GM12878 (cell line): Measurements from ENCODE around the gene HBD. TPM values are rescaled to one million over a fixed set of nuclear protein-coding genes. Genes with fewer than 3 reads are reported as not detected.

Source experiments
- ATAC-seq: fragments of 200-7000 bp; cut with Tn5 transposase; 3 replicates; pipeline ENCODE4 v1.9.1; 2020; ENCODE audit warnings: mild to moderate bottlenecking, moderate library complexity
- BruUV-seq: library from RNA; stranded (reverse); fragments of 400-500 nt; replicated peaks from 2 replicates; lab custom pipeline; 2021; lab: Mats Ljungman, UMichigan
- CTCF ChIA-PET: fragments of 300-600 bp; sonication (Branson Sonifier 250); formaldehyde crosslinking; extraction: SDS; loops from one replicate; lab custom pipeline; 2021; ENCODE audit warnings: inconsistent platforms; lab: Yijun Ruan, JAX
- POLR2A ChIA-PET: fragments of 350-600 bp; formaldehyde crosslinking; extraction: SDS; loops from one replicate; lab custom pipeline; 2021; ENCODE audit warnings: inconsistent platforms; lab: Charles Lee
- RAD21 ChIA-PET: fragments of 300-600 bp; sonication (Branson Sonifier 250); formaldehyde crosslinking; loops from one replicate; lab custom pipeline; 2023; ENCODE audit warnings: antibody characterized with exemption; ENCODE audit not compliant: unreplicated experiment; lab: Charles Lee
- SMC1A ChIA-PET: fragments of 300-600 bp; sonication (Branson Sonifier 250); formaldehyde crosslinking; loops from one replicate; lab custom pipeline; 2023; ENCODE audit not compliant: unreplicated experiment, uncharacterized antibody; lab: Charles Lee
- DNase-seq: peaks from one replicate; pipeline ENCODE4 v3.0.0-alpha.2; 2011; ENCODE audit warnings: low read depth, low spot score
- FAIRE-seq: peaks from 3 replicates; lab custom pipeline; 2011; peaks lifted over from hg19 to GRCh38; lab: Jason Lieb, UNC
- H2AFZ ChIP-seq: 2 replicates; pipeline ENCODE4 v1.6.0; 2011; ENCODE audit warnings: low read depth, low read length, control low read depth; ENCODE audit not compliant: control insufficient read depth
- H3K27ac ChIP-seq: 2 replicates; pipeline ENCODE4 v1.5.1; 2011; ENCODE audit warnings: control low read depth; ENCODE audit not compliant: control insufficient read depth, insufficient read depth
- H3K27me3 ChIP-seq, 2 experiments: replicated peaks in 1 of 2; 2 replicates each; pipeline versions ENCODE4 v1.6.0 to v1.6.1; 2011; ENCODE audit warnings: low read length in 1 of 2; ENCODE audit not compliant: control insufficient read depth in 2 of 2, insufficient read depth in 2 of 2
- H3K36me3 ChIP-seq, 2 experiments: 2 replicates each; pipeline ENCODE4 v1.5.1; 2011; ENCODE audit warnings: low read length in 1 of 2; ENCODE audit not compliant: control insufficient read depth in 2 of 2, insufficient read depth in 2 of 2
- H3K4me1 ChIP-seq: 2 replicates; pipeline ENCODE4 v1.6.1; 2011; ENCODE audit warnings: mild to moderate bottlenecking, low read length, moderate library complexity, mixed read lengths; ENCODE audit not compliant: control insufficient read depth, insufficient read depth
- H3K4me2 ChIP-seq: 2 replicates; pipeline ENCODE4 v1.6.0; 2011; ENCODE audit warnings: control low read depth; ENCODE audit not compliant: control insufficient read depth, insufficient read depth
- H3K4me3 ChIP-seq: fragments of 200-600 bp; sonication (generic); 2 replicates; pipeline ENCODE4 v1.5.1; 2016
- H3K79me2 ChIP-seq: 2 replicates; pipeline ENCODE4 v1.6.0; 2011; ENCODE audit warnings: low read length; ENCODE audit not compliant: control insufficient read depth, insufficient read depth
- H3K9ac ChIP-seq: 2 replicates; pipeline ENCODE4 v1.8.0; 2011; ENCODE audit warnings: low read length, control low read depth, mixed read lengths; ENCODE audit not compliant: control insufficient read depth, insufficient read depth
- H3K9me3 ChIP-seq: replicated peaks from 3 replicates; pipeline ENCODE4 v1.5.1; 2011; ENCODE audit warnings: mild to moderate bottlenecking, low read length; ENCODE audit not compliant: control insufficient read depth, insufficient read depth
- H4K20me1 ChIP-seq: 2 replicates; pipeline ENCODE4 v1.6.0; 2011; ENCODE audit not compliant: control insufficient read depth, insufficient read depth
- ATF7 ChIP-seq: fragments of 450-650 bp; IDR thresholded peaks from 2 replicates; pipeline ENCODE4 v1.6.1; 2016; ENCODE audit warnings: low read depth, mild to moderate bottlenecking
- KDM1A ChIP-seq: fragments of 200-600 bp; sonication (generic); IDR thresholded peaks from 2 replicates; pipeline ENCODE4 v1.6.1; 2016; ENCODE audit warnings: borderline replicate concordance
- MYC ChIP-seq: IDR thresholded peaks from 2 replicates; pipeline ENCODE4 v1.6.1; 2011; ENCODE audit warnings: mild to moderate bottlenecking, low read length, moderate library complexity, inconsistent platforms; ENCODE audit not compliant: insufficient read depth, insufficient replicate concordance, insufficient read length, severe bottlenecking
- SIX5 ChIP-seq: IDR thresholded peaks from 2 replicates; pipeline ENCODE4 v1.6.1; 2011; ENCODE audit warnings: mild to moderate bottlenecking, low read depth, low read length, moderate library complexity; ENCODE audit not compliant: severe bottlenecking
- WGBS: methylation state at CpG from one replicate; pipeline ENCODE4 v1.1.6; 2016; ENCODE audit warnings: low lambda C conversion rate; ENCODE audit not compliant: insufficient replicate concordance, insufficient coverage; ENCODE audit errors: missing lambda C conversion rate; 5-methylcytosine and 5-hydroxymethylcytosine counted together
- in situ Hi-C: fragments of 300-500 bp; cut with MboI; formaldehyde crosslinking; loops from 9 replicates; pipeline ENCODE4 v1.14.3; 2018; ENCODE audit warnings: mixed read lengths
- intact Hi-C: fragments of 100-400 bp; cut with micrococcal nuclease; formaldehyde crosslinking; loops from one replicate; pipeline ENCODE4 v1.14.2; 2022; ENCODE audit not compliant: unreplicated experiment
- polyA plus RNA-seq, 11 experiments: library from polyadenylated mRNA; depleted of rRNA in 4 of 11; unstranded in 6 of 11; stranded (reverse) in 5 of 11; fragments of >200 nt; fragmentation: Nextera tagmentation in 4 of 11; fragmentation: Illumina TruSeq in 1 of 11; extraction: Ambion mirVana in 4 of 11; extraction: Trizol in 1 of 11; gene quantifications; 1 replicate in 1 of 11; 2 replicates in 10 of 11; pipeline versions ENCODE4 v1.2.1 to v1.2.3, GENCODE V29; 2011 to 2016; ENCODE audit warnings: inconsistent platforms in 2 of 11, missing spikeins in 2 of 11, low read depth in 1 of 11
- total RNA-seq, 4 experiments: library from RNA; depleted of rRNA in 3 of 4; stranded (reverse); fragments of >200 nt in 3 of 4; fragmentation: Illumina TruSeq in 1 of 4; extraction: Trizol in 1 of 4; gene quantifications; 2 replicates each; pipeline versions ENCODE4 v1.2.1 to v1.2.3, GENCODE V29; 2013 to 2021
- TF ChIP-seq, protein P1 (sequence below): fragments of 450-650 bp; IDR thresholded peaks from 2 replicates; pipeline ENCODE4 v1.6.1; 2018; ENCODE audit warnings: mild to moderate bottlenecking, low read depth, moderate library complexity; ENCODE audit not compliant: partially characterized antibody
- TF ChIP-seq, protein P2 (sequence below): IDR thresholded peaks from 2 replicates; pipeline ENCODE4 v1.6.1; 2012; ENCODE audit warnings: low read depth, low read length, improper control_type of control experiment

Gene HBD
- total and polyA plus RNA-seq, 10 of the 15 experiments (the other 5 are each of a cell fraction or from before 2014, with no cell fraction given): 0.11 to 0.32 TPM; not detected in 8

DNA sequence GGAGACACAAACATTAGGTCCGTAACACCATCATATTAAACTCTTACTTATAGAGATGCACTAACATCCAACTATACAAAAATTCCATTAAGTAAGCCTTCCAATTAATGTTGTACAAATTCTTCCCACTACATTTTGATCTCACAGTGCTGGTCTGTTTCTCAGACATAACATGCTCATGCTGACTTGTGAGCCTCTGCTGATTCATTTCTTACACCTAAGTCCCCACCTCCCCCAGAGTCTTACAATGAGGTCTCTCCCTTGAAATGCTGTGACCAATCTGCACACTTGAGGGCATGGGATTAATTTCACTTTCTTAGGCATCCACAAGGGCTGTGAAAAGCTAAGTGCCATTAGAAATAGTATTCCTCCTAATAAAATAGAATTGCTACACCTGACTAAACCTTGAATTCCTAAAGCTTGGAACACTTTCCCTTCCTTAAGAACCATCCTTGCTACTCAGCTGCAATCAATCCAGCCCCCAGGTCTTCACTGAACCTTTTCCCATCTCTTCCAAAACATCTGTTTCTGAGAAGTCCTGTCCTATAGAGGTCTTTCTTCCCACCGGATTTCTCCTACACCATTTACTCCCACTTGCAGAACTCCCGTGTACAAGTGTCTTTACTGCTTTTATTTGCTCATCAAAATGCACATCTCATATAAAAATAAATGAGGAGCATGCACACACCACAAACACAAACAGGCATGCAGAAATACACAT is 13.3 kb upstream of the HBD start:
- ChIA-PET POLR2A (no interaction called here), CTCF (no interaction called here), SMC1A (interaction anchor here (0.9 kb wide), 1 partner anchor 11 kb away, joined by 3 read pairs; no protein-coding TSS in a partner anchor), RAD21 (no interaction called here)
- H3K4me2 ChIP-seq: no peak overlapping the region
- WGBS: 41% methylated on average over 3 of the region's 3 CpGs
- FAIRE-seq: no peak
- no peaks in the 10 kb centered on the region for H3K9me3 ChIP-seq
- H2AFZ ChIP-seq: no peak overlapping the region
- no peak overlapping the region for H3K4me3 ChIP-seq
- no peaks in the 10 kb centered on the region for H3K36me3 ChIP-seq
- H3K79me2 ChIP-seq: no peaks in the 10 kb centered on the region
- no peak overlapping the region for H3K27ac ChIP-seq
- H3K9ac ChIP-seq: no peak overlapping the region
- no peaks in the 10 kb centered on the region for H4K20me1 ChIP-seq
- TF ChIP-seq, protein P1, sequence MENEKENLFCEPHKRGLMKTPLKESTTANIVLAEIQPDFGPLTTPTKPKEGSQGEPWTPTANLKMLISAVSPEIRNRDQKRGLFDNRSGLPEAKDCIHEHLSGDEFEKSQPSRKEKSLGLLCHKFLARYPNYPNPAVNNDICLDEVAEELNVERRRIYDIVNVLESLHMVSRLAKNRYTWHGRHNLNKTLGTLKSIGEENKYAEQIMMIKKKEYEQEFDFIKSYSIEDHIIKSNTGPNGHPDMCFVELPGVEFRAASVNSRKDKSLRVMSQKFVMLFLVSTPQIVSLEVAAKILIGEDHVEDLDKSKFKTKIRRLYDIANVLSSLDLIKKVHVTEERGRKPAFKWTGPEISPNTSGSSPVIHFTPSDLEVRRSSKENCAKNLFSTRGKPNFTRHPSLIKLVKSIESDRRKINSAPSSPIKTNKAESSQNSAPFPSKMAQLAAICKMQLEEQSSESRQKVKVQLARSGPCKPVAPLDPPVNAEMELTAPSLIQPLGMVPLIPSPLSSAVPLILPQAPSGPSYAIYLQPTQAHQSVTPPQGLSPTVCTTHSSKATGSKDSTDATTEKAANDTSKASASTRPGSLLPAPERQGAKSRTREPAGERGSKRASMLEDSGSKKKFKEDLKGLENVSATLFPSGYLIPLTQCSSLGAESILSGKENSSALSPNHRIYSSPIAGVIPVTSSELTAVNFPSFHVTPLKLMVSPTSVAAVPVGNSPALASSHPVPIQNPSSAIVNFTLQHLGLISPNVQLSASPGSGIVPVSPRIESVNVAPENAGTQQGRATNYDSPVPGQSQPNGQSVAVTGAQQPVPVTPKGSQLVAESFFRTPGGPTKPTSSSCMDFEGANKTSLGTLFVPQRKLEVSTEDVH: no peak
- TF ChIP-seq, protein P2, sequence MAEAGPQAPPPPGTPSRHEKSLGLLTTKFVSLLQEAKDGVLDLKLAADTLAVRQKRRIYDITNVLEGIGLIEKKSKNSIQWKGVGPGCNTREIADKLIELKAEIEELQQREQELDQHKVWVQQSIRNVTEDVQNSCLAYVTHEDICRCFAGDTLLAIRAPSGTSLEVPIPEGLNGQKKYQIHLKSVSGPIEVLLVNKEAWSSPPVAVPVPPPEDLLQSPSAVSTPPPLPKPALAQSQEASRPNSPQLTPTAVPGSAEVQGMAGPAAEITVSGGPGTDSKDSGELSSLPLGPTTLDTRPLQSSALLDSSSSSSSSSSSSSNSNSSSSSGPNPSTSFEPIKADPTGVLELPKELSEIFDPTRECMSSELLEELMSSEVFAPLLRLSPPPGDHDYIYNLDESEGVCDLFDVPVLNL: no peak
- TF ChIP-seq MYC: no peak
- no peak for TF ChIP-seq SIX5
- no peak for TF ChIP-seq KDM1A
- no peak for TF ChIP-seq ATF7
- BruUV-seq: no TSS peak
- no peaks in the 10 kb centered on the region for H3K4me1 ChIP-seq
- H3K27me3 ChIP-seq: peaks cover 0 to 2% of the 10 kb centered on the region in 2 experiments; a peak in 2 of 4 replicates
- intact Hi-C loops: no loop called here
- no peak for DNase-seq
- in situ Hi-C loops: no loop called here
- ATAC-seq: no peak
